Ishikawa (cell line): Measurements from ENCODE around the gene ADGRG7.

ENCODE experiments used
- EP300 ChIP-seq: IDR thresholded peaks from 2 replicates; pipeline ENCODE4 v1.6.1; 2012; ENCODE audit warnings: borderline replicate concordance
- FOXM1 ChIP-seq: IDR thresholded peaks from 2 replicates; pipeline ENCODE4 v1.6.1; 2012; ENCODE audit warnings: low read depth, borderline replicate concordance
- MAX ChIP-seq: IDR thresholded peaks from 2 replicates; pipeline ENCODE4 v1.6.1; 2012
- YY1 ChIP-seq: IDR thresholded peaks from 2 replicates; pipeline ENCODE4 v1.6.1; 2012; ENCODE audit warnings: low read depth

DNA sequence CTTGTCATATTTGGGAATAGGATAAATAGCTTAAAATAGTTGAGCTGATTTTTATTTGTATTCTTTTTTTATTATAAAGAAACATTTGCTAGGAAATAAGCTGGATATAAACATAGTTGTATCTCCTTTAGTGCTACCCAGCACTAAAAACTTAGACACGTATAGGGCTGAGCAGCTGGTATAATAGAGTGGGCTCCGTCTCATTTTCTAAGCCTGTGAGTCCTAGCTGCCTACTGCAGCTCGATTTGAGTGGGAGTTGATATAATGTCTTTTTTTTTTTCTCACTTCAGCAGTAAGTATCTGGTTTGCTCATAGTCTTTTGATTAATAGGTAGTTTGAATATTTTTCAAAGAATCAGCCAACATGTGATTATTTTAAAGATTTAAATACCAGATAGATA is 134.1 kb downstream of the ADGRG7 start:
- TF ChIP-seq EP300 (no peak), FOXM1 (no peak), MAX (no peak), YY1 (no peak)
